ENCODE data around the gene TRMT5.

TRMT5 gene

DNA sequence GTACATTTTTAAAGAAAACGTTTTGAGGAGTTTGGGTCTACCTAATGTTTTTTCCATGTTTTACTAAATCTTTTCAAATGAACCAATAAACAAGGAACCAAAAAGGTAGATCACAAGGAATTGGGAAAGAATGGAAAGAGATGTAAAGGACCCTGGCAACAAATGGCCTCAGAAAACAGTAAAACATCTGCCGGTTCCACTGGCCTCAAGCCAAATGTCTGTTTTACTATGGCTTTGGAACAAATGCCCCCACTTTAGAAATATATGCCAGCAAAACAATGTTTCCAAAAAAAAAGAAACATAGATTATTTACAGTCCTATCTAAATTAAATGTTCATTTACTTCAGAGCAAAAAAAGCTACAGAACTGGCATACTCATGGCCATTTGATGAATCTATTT, 3.0 kb downstream of the TRMT5 start:
- TF ChIP-seq CTCF (IDR thresholded peaks at IDR 0.05; ENCODE audit: extremely low read depth, insufficient read depth, missing control alignments): no peak
- in situ Hi-C loops (cut with MboI; ENCODE audit: low pct_unique_long_range_greater_than_20kb, low sequenced_read_pairs, unreplicated experiment): no loop called here

GRCh38 chr14:60975551-60975950, 5.3 kb downstream of the TRMT5 start:
- DNase-seq (ENCODE audit: low spot score): no peak
- no peak for TF ChIP-seq CTCF (IDR thresholded peaks at IDR 0.05; ENCODE audit: extremely low read depth, insufficient read depth, missing control alignments)
- in situ Hi-C loops (cut with MboI; ENCODE audit: low pct_unique_long_range_greater_than_20kb, low sequenced_read_pairs, unreplicated experiment): no loop called here

More for the DNA sequence above, 3.0 kb downstream of the TRMT5 start:
- no peak for DNase-seq (ENCODE audit: low spot score)

DNA sequence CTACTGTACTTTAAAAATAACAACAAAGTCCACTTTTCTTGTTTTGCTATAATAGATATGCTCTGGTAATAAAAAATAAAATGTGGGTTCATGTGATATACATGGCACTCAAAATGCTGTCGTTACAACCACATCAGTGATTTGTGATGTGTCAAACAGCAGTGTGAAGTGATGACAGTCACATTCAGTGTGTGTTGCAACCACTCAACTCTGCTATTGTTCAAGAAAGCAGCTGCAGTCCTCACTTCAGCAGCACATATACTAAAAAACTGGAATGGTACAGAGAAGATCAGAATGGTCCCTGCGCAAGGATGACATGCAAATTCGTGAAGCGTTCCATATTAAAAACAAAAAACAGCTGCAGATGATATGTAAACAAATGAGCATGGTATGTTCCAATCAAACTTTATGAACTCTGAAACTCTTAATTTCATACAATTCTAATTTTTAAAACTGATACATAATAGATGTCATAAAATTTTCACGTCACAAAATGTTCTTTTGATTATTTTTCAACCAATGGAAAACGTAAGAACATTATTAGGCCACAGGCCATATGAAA, 6.7 kb downstream of the TRMT5 start:
- no peak for TF ChIP-seq CTCF (IDR thresholded peaks at IDR 0.05; ENCODE audit: extremely low read depth, insufficient read depth, missing control alignments)
- in situ Hi-C loops (cut with MboI; ENCODE audit: low pct_unique_long_range_greater_than_20kb, low sequenced_read_pairs, unreplicated experiment): no loop called here
- no peak for DNase-seq (ENCODE audit: low spot score)

- TF ChIP-seq CTCF (IDR thresholded peaks at IDR 0.05; ENCODE audit: extremely low read depth, insufficient read depth, missing control alignments): no peak
- in situ Hi-C loops (cut with MboI; ENCODE audit: low pct_unique_long_range_greater_than_20kb, low sequenced_read_pairs, unreplicated experiment): no loop called here
Observed at GRCh38 chr14:60973070-60973469, 7.8 kb downstream of the TRMT5 start.

GRCh38 chr14:60972295-60972694, 8.6 kb downstream of the TRMT5 start:
- DNase-seq (ENCODE audit: low spot score): no peak
- TF ChIP-seq CTCF (IDR thresholded peaks at IDR 0.05; ENCODE audit: extremely low read depth, insufficient read depth, missing control alignments): no peak
- in situ Hi-C loops (cut with MboI; ENCODE audit: low pct_unique_long_range_greater_than_20kb, low sequenced_read_pairs, unreplicated experiment): no loop called here

More at GRCh38 chr14:60973070-60973469, 7.8 kb downstream of the TRMT5 start:
- DNase-seq (ENCODE audit: low spot score): no peak

- TF ChIP-seq CTCF (IDR thresholded peaks at IDR 0.05; ENCODE audit: extremely low read depth, insufficient read depth, missing control alignments): no peak
- no peak for DNase-seq (ENCODE audit: low spot score)
- in situ Hi-C loops (cut with MboI; ENCODE audit: low pct_unique_long_range_greater_than_20kb, low sequenced_read_pairs, unreplicated experiment): no loop called here
Observed at GRCh38 chr14:60971271-60971670, 9.6 kb downstream of the TRMT5 start.

DNA sequence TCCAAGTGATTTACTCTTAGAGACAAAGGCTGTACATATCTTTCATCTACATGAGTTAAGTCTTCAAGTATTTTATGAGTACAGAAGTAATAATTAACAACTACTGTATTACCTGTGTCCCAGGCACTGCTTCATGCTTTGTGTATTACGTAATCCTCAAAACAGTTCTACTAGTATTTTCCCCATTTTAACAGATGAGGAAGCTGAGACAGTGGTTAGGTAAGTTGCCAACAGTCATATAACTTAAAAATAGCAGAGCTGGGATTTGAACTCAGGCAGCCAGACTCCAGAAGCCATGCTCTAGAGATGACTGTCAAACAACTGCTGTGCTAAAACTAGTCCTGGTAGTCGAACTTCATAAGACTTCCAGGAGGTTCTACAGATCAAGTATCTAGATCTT, 10.7 kb downstream of the TRMT5 start:
- in situ Hi-C loops (cut with MboI; ENCODE audit: low pct_unique_long_range_greater_than_20kb, low sequenced_read_pairs, unreplicated experiment): no loop called here
- no peak for TF ChIP-seq CTCF (IDR thresholded peaks at IDR 0.05; ENCODE audit: extremely low read depth, insufficient read depth, missing control alignments)
- DNase-seq (ENCODE audit: low spot score): no peak

Measured in GM13977 (cell line).